Chondrocyte (in vitro differentiated cells): ENCODE results near the gene SSU72. TPM values are rescaled to one million over a fixed set of nuclear protein-coding genes. Genes with fewer than 3 reads are reported as not detected.

ENCODE experiments used
- DNase-seq: peaks from one replicate; pipeline ENCODE4 v3.0.0; 2021; ENCODE audit warnings: mixed read lengths, low spot score
- H3K27ac Mint-ChIP-seq: one replicate; pipeline ENCODE4 v1.8.0; 2021; ENCODE audit warnings: mild to moderate bottlenecking, moderate library complexity, mixed read lengths; ENCODE audit not compliant: unreplicated experiment
- H3K27me3 Mint-ChIP-seq: 2 replicates; pipeline ENCODE4 v1.8.0; 2021; ENCODE audit warnings: low read depth, mixed read lengths
- H3K36me3 Mint-ChIP-seq: 2 replicates; pipeline ENCODE4 v1.8.0; 2021; ENCODE audit warnings: low read depth, mixed read lengths
- H3K4me1 Mint-ChIP-seq: 2 replicates; pipeline ENCODE4 v1.8.0; 2021; ENCODE audit warnings: low read depth, mild to moderate bottlenecking, mixed read lengths
- H3K4me3 Mint-ChIP-seq: one replicate; pipeline ENCODE4 v1.8.0; 2021; ENCODE audit warnings: mild to moderate bottlenecking, moderate library complexity, mixed read lengths; ENCODE audit not compliant: unreplicated experiment
- H3K9me3 Mint-ChIP-seq: 2 replicates; pipeline ENCODE4 v1.8.0; 2021; ENCODE audit warnings: low read depth, mixed read lengths
- total RNA-seq: library from RNA; stranded (reverse); gene quantifications from 3 replicates; pipeline ENCODE4 v1.2.1, GENCODE V29; 2021
- TF ChIP-seq, protein P1 (sequence below): fragments of 200-600 bp; sonication (generic); IDR thresholded peaks from 2 replicates; pipeline ENCODE4 v1.5.0; 2021; ENCODE audit warnings: antibody characterized with exemption, mild to moderate bottlenecking, moderate library complexity

SSU72 gene
- total RNA-seq, 1 donor from 2014 or later, result 99.7 TPM

DNA sequence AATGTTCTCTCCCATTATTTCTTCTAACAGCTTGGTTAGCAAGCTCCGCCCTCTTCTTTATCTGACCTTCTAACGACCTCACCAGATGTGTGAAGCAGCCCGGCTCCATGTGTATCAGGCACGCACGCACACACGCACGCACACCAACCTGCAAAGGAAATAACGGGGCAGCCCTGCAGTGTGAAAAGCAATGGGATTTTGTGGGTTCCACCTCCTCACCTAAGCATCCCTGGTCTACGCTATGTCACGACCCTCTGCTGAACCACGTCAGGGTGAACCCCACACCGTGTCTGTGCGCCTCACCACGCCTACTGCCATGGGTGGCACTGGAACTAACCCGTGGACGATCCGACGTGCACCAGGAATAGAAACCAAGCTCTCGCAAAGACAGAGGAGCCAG, 10.4 kb downstream of the SSU72 start:
- peaks cover 20% of the 10 kb centered on the region for H3K4me1 Mint-ChIP-seq
- DNase-seq, result no peak

DNA sequence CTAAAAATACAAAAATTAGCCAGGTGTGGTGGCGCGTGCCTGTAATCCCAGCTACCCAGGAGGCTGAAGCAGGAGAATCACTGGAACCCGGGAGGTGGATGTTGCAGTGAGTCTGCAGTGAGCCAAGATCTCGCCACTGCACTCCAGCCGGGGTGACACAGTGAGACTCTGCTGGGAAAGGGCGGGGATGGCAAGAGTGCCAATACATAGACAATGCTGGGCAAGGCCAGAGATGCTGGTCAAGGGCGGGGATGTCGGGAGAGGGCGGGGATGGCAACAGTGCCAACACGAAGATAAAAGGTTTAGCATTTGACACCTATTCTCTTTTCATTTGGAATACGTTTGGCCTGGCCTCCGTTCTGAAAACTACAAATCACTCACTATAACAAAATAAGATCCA, 11.0 kb downstream of the SSU72 start:
- H3K4me1 Mint-ChIP-seq, result peaks cover 18% of the 10 kb centered on the region
- peaks cover 19% of the 10 kb centered on the region for H3K36me3 Mint-ChIP-seq
- no peaks in the 10 kb centered on the region for H3K27me3 Mint-ChIP-seq
- H3K27ac Mint-ChIP-seq, result no peak overlapping the region
- DNase-seq, result no peak
- TF ChIP-seq, protein P1, sequence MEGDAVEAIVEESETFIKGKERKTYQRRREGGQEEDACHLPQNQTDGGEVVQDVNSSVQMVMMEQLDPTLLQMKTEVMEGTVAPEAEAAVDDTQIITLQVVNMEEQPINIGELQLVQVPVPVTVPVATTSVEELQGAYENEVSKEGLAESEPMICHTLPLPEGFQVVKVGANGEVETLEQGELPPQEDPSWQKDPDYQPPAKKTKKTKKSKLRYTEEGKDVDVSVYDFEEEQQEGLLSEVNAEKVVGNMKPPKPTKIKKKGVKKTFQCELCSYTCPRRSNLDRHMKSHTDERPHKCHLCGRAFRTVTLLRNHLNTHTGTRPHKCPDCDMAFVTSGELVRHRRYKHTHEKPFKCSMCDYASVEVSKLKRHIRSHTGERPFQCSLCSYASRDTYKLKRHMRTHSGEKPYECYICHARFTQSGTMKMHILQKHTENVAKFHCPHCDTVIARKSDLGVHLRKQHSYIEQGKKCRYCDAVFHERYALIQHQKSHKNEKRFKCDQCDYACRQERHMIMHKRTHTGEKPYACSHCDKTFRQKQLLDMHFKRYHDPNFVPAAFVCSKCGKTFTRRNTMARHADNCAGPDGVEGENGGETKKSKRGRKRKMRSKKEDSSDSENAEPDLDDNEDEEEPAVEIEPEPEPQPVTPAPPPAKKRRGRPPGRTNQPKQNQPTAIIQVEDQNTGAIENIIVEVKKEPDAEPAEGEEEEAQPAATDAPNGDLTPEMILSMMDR, result no peak
- no peak overlapping the region for H3K4me3 Mint-ChIP-seq
- H3K9me3 Mint-ChIP-seq, result no peaks in the 10 kb centered on the region

More for the DNA sequence above, 10.4 kb downstream of the SSU72 start:
- H3K36me3 Mint-ChIP-seq, result peaks cover 19% of the 10 kb centered on the region
- TF ChIP-seq, protein P1, result no peak
- no peaks in the 10 kb centered on the region for H3K9me3 Mint-ChIP-seq
- no peaks in the 10 kb centered on the region for H3K27me3 Mint-ChIP-seq
- no peak overlapping the region for H3K4me3 Mint-ChIP-seq
- peak overlapping the region; percentile 65 for H3K27ac Mint-ChIP-seq

DNA sequence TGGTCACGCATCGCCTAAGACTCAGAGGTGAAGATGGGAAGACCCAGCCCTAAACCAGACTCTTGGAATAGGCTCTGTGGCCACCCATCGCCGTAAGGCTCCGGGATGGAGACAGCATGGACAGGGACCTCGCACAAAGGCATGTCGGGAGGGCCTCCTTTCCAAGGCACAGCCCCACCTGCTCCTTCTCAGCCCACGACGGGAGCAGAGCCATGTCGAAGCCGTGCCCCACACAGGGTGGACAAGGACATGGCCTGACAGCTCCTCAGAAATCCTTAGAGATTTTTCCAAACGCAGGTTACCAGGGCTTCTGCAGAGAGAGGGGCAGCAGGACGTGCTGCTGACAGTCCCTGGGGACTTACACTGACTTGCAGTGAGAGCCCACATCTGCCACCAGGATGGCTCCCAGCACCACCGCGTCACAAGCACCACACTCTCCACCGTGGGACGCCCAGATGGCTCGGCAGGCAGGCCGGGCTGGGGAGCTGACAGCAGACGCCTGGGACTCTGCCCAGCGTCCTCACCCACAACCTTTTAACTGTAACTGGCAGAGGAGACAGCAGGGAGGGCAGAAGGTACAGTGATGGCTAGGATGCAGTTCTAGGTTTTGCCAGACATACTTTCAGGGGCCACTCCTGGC, 12.0 kb downstream of the SSU72 start:
- TF ChIP-seq, protein P1, result no peak
- no peak for DNase-seq
- Mint-ChIP-seq H3K4me1 (peaks cover 14% of the 10 kb centered on the region), H3K36me3 (peaks cover 19% of the 10 kb centered on the region), H3K9me3 (no peaks in the 10 kb centered on the region), H3K27ac (no peak overlapping the region), H3K4me3 (no peak overlapping the region), H3K27me3 (no peaks in the 10 kb centered on the region)

DNA sequence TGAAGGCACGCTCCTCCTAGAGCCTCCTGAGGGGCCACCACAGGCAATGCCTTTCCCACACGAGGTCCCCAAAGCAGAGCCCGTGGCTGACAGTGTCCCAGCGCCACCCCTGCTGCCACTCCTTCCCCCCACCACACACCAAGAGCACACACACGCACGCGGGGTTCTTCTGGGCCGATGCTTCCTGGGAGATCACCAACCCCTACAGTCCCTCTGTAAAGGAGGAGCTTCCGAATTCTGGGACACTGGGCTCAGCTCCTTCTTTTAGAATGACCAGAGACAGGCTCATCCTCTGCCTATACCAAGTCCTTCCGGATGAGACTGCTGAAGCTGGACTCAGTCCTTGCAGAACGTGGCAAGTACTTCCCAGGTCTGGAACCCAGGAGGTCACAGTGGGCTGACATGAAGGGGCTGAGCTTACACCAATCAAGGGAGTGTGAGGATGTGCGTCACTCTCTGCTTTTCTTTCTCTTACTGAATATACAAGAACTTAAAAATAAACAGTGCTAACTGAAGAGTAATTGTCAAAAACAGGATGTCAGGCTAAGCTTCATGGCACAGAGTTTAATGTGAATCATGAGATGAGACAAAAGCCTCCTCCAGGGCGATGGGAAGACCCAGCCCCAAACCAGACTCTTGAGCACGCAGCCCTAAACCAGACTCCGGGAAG, 12.7 kb downstream of the SSU72 start:
- DNase-seq, result no peak
- Mint-ChIP-seq H3K27me3 (no peaks in the 10 kb centered on the region), H3K4me3 (no peak overlapping the region), H3K27ac (no peak overlapping the region), H3K36me3 (peaks cover 19% of the 10 kb centered on the region), H3K9me3 (no peaks in the 10 kb centered on the region), H3K4me1 (peaks cover 7% of the 10 kb centered on the region)
- TF ChIP-seq, protein P1, result no peak

DNA sequence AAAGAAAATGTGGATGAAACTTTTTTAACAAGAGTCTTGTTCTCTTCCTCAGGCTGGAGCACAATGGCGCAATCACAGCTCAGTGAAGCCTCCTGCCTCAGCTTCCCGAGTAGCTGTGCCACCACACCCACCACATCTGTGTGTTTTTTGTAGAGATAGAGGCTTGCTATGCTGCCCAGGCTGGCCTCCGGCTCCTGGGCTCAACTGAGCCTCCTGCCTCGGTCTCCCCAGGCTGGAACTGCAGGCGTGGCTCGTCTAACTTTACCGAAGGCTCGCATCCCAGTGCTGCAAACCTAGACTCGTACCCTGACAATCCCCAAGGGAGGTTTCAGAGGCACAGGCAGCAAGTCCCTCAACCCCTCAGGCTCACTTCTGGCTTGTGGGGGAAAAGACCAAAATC, 14.5 kb downstream of the SSU72 start:
- Mint-ChIP-seq H3K27me3 (no peaks in the 10 kb centered on the region), H3K27ac (no peak overlapping the region), H3K36me3 (peaks cover 20% of the 10 kb centered on the region), H3K4me1 (peaks cover 6% of the 10 kb centered on the region), H3K9me3 (no peaks in the 10 kb centered on the region), H3K4me3 (no peak overlapping the region)
- no peak for DNase-seq
- TF ChIP-seq, protein P1, result no peak
